ENCODE results near the gene CGN. TPM values are rescaled to one million over a fixed set of nuclear protein-coding genes. Genes with fewer than 3 reads are reported as not detected.

Gene CGN
- total and polyA plus RNA-seq, 2 of the 13 experiments (the other 11 are each of a cell fraction or from before 2014, with no cell fraction given), result 0.75 to 0.81 TPM

DNA sequence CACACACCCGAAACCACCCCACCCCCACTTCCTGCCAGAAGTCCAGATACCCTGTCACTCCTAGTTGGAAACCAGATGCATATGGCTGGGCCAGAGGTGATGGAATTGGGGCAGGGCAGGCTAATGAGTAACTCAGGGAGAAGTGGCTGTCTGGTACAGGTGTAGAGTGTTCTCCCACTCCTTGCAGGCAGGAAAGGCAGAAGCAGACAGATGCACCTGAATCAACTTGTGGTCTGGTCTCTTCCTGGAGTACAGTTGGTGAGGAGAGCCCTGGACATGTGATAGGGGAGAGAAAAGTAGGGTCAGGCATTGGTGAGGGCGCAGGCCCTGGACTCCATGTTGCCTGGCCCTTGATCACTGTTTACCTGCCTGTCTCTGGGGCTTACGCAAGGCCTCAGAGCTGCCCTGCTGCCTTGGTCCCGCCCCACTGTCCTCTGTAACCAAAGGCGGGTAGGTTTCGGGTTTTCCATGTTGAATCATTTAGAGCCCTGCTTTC is 2.5 kb downstream of the CGN start (continued):
- TF ChIP-seq, protein P1, sequence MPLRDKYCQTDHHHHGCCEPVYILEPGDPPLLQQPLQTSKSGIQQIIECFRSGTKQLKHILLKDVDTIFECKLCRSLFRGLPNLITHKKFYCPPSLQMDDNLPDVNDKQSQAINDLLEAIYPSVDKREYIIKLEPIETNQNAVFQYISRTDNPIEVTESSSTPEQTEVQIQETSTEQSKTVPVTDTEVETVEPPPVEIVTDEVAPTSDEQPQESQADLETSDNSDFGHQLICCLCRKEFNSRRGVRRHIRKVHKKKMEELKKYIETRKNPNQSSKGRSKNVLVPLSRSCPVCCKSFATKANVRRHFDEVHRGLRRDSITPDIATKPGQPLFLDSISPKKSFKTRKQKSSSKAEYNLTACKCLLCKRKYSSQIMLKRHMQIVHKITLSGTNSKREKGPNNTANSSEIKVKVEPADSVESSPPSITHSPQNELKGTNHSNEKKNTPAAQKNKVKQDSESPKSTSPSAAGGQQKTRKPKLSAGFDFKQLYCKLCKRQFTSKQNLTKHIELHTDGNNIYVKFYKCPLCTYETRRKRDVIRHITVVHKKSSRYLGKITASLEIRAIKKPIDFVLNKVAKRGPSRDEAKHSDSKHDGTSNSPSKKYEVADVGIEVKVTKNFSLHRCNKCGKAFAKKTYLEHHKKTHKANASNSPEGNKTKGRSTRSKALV (CRISPR knock-in tag; IDR thresholded peaks at IDR 0.05), result peak; percentile 55; the same call in 1 of the 2 replicates
- TF ChIP-seq ZNF577 (CRISPR knock-in tag; IDR thresholded peaks at IDR 0.05; ENCODE audit: borderline replicate concordance, low read depth) (no peak), ZBTB38 (CRISPR knock-in tag; IDR thresholded peaks at IDR 0.05) (0 out of 2 replicates have a peak, but pooled peaks have one; percentile 28), ZNF552 (CRISPR knock-in tag; IDR thresholded peaks at IDR 0.05; ENCODE audit: borderline replicate concordance) (no peak), DMAP1 (CRISPR knock-in tag; IDR thresholded peaks at IDR 0.05) (no peak; the same call in 1 of the 2 replicates), HOXA3 (CRISPR knock-in tag; IDR thresholded peaks at IDR 0.05) (peak; percentile 91)
- TF ChIP-seq, protein P2, sequence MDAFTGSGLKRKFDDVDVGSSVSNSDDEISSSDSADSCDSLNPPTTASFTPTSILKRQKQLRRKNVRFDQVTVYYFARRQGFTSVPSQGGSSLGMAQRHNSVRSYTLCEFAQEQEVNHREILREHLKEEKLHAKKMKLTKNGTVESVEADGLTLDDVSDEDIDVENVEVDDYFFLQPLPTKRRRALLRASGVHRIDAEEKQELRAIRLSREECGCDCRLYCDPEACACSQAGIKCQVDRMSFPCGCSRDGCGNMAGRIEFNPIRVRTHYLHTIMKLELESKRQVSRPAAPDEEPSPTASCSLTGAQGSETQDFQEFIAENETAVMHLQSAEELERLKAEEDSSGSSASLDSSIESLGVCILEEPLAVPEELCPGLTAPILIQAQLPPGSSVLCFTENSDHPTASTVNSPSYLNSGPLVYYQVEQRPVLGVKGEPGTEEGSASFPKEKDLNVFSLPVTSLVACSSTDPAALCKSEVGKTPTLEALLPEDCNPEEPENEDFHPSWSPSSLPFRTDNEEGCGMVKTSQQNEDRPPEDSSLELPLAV (CRISPR knock-in tag; conservative IDR thresholded peaks at IDR 0.05; ENCODE audit: low read depth), result no peak
- TF ChIP-seq, protein P3, sequence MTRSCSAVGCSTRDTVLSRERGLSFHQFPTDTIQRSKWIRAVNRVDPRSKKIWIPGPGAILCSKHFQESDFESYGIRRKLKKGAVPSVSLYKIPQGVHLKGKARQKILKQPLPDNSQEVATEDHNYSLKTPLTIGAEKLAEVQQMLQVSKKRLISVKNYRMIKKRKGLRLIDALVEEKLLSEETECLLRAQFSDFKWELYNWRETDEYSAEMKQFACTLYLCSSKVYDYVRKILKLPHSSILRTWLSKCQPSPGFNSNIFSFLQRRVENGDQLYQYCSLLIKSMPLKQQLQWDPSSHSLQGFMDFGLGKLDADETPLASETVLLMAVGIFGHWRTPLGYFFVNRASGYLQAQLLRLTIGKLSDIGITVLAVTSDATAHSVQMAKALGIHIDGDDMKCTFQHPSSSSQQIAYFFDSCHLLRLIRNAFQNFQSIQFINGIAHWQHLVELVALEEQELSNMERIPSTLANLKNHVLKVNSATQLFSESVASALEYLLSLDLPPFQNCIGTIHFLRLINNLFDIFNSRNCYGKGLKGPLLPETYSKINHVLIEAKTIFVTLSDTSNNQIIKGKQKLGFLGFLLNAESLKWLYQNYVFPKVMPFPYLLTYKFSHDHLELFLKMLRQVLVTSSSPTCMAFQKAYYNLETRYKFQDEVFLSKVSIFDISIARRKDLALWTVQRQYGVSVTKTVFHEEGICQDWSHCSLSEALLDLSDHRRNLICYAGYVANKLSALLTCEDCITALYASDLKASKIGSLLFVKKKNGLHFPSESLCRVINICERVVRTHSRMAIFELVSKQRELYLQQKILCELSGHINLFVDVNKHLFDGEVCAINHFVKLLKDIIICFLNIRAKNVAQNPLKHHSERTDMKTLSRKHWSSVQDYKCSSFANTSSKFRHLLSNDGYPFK (CRISPR knock-in tag; IDR thresholded peaks at IDR 0.05; ENCODE audit: borderline replicate concordance), result peak; percentile 66; the same call in 1 of the 2 replicates
- TF ChIP-seq, protein P4, sequence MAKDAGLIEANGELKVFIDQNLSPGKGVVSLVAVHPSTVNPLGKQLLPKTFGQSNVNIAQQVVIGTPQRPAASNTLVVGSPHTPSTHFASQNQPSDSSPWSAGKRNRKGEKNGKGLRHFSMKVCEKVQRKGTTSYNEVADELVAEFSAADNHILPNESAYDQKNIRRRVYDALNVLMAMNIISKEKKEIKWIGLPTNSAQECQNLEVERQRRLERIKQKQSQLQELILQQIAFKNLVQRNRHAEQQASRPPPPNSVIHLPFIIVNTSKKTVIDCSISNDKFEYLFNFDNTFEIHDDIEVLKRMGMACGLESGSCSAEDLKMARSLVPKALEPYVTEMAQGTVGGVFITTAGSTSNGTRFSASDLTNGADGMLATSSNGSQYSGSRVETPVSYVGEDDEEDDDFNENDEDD (CRISPR knock-in tag; IDR thresholded peaks at IDR 0.05; ENCODE audit: borderline replicate concordance), result peak; percentile 25; the same call in 1 of the 2 replicates
- TF ChIP-seq, protein P5, sequence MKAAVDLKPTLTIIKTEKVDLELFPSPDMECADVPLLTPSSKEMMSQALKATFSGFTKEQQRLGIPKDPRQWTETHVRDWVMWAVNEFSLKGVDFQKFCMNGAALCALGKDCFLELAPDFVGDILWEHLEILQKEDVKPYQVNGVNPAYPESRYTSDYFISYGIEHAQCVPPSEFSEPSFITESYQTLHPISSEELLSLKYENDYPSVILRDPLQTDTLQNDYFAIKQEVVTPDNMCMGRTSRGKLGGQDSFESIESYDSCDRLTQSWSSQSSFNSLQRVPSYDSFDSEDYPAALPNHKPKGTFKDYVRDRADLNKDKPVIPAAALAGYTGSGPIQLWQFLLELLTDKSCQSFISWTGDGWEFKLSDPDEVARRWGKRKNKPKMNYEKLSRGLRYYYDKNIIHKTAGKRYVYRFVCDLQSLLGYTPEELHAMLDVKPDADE (CRISPR knock-in tag; IDR thresholded peaks at IDR 0.05), result 0 out of 2 replicates have a peak, but pooled peaks have one; percentile 53
- TF ChIP-seq, protein P6, sequence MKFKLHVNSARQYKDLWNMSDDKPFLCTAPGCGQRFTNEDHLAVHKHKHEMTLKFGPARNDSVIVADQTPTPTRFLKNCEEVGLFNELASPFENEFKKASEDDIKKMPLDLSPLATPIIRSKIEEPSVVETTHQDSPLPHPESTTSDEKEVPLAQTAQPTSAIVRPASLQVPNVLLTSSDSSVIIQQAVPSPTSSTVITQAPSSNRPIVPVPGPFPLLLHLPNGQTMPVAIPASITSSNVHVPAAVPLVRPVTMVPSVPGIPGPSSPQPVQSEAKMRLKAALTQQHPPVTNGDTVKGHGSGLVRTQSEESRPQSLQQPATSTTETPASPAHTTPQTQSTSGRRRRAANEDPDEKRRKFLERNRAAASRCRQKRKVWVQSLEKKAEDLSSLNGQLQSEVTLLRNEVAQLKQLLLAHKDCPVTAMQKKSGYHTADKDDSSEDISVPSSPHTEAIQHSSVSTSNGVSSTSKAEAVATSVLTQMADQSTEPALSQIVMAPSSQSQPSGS (CRISPR knock-in tag; IDR thresholded peaks at IDR 0.05), result no peak
- TF ChIP-seq, protein P7, sequence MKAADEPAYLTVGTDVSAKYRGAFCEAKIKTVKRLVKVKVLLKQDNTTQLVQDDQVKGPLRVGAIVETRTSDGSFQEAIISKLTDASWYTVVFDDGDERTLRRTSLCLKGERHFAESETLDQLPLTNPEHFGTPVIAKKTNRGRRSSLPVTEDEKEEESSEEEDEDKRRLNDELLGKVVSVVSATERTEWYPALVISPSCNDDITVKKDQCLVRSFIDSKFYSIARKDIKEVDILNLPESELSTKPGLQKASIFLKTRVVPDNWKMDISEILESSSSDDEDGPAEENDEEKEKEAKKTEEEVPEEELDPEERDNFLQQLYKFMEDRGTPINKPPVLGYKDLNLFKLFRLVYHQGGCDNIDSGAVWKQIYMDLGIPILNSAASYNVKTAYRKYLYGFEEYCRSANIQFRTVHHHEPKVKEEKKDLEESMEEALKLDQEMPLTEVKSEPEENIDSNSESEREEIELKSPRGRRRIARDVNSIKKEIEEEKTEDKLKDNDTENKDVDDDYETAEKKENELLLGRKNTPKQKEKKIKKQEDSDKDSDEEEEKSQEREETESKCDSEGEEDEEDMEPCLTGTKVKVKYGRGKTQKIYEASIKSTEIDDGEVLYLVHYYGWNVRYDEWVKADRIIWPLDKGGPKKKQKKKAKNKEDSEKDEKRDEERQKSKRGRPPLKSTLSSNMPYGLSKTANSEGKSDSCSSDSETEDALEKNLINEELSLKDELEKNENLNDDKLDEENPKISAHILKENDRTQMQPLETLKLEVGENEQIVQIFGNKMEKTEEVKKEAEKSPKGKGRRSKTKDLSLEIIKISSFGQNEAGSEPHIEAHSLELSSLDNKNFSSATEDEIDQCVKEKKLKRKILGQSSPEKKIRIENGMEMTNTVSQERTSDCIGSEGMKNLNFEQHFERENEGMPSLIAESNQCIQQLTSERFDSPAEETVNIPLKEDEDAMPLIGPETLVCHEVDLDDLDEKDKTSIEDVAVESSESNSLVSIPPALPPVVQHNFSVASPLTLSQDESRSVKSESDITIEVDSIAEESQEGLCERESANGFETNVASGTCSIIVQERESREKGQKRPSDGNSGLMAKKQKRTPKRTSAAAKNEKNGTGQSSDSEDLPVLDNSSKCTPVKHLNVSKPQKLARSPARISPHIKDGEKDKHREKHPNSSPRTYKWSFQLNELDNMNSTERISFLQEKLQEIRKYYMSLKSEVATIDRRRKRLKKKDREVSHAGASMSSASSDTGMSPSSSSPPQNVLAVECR (CRISPR knock-in tag; IDR thresholded peaks at IDR 0.05; ENCODE audit: borderline replicate concordance), result peak; percentile 72; the same call in 1 of the 2 replicates
